GM23338 (cell line): ENCODE results near the gene POU2F3. TPM values are rescaled to one million over a fixed set of nuclear protein-coding genes. Genes with fewer than 3 reads are reported as not detected.

ENCODE experiments used
- ATAC-seq: fragments of 200-7000 bp; cut with Tn5 transposase; 3 replicates; pipeline ENCODE4 v1.9.1; 2020
- DNase-seq: peaks from one replicate; pipeline ENCODE4 v3.0.0-alpha.2; 2015; ENCODE audit warnings: low spot score
- H2AFZ ChIP-seq: fragments of 200-600 bp; sonication (generic); 2 replicates; pipeline ENCODE4 v1.8.0; 2016; ENCODE audit warnings: antibody characterized with exemption, mild to moderate bottlenecking, moderate library complexity
- H3F3A ChIP-seq: fragments of 200-600 bp; sonication (generic); replicated peaks from 2 replicates; pipeline ENCODE4 v1.8.0; 2017; ENCODE audit warnings: antibody characterized with exemption, mixed run types, low read depth
- H3K27ac ChIP-seq: fragments of 200-600 bp; sonication (generic); 2 replicates; pipeline ENCODE4 v1.6.1; 2016; ENCODE audit warnings: low read depth
- H3K27me3 ChIP-seq: fragments of 200-600 bp; sonication (generic); 2 replicates; pipeline ENCODE4 v1.8.0; 2016; ENCODE audit warnings: mild to moderate bottlenecking, mixed run types, moderate library complexity; ENCODE audit not compliant: insufficient read depth
- H3K36me3 ChIP-seq: fragments of 200-600 bp; sonication (generic); 2 replicates; pipeline ENCODE4 v1.8.0; 2016; ENCODE audit warnings: mild to moderate bottlenecking; ENCODE audit not compliant: insufficient read depth
- H3K4me1 ChIP-seq: fragments of 200-600 bp; sonication (generic); 2 replicates; pipeline ENCODE4 v1.8.0; 2016; ENCODE audit warnings: mild to moderate bottlenecking, moderate library complexity; ENCODE audit not compliant: insufficient read depth
- H3K4me2 ChIP-seq: fragments of 200-600 bp; sonication (generic); 2 replicates; pipeline ENCODE4 v1.7.1; 2017; ENCODE audit warnings: mixed run types
- H3K4me3 ChIP-seq: fragments of 200-600 bp; sonication (generic); 2 replicates; pipeline ENCODE4 v1.6.1; 2016; ENCODE audit warnings: mixed run types
- H3K79me2 ChIP-seq: fragments of 200-600 bp; sonication (generic); replicated peaks from 2 replicates; pipeline ENCODE4 v1.8.0; 2017; ENCODE audit warnings: mild to moderate bottlenecking; ENCODE audit not compliant: insufficient read depth
- H3K9me2 ChIP-seq: fragments of 200-600 bp; sonication (generic); 2 replicates; pipeline ENCODE4 v1.8.0; 2017; ENCODE audit not compliant: insufficient read depth
- H4K20me1 ChIP-seq: fragments of 200-600 bp; sonication (generic); replicated peaks from 2 replicates; pipeline ENCODE4 v1.8.0; 2017; ENCODE audit warnings: mild to moderate bottlenecking; ENCODE audit not compliant: insufficient read depth
- H3K27ac Mint-ChIP-seq: 2 replicates; pipeline ENCODE4 v1.8.0; 2020; ENCODE audit warnings: inconsistent platforms, mild to moderate bottlenecking, moderate library complexity, mixed read lengths
- H3K27me3 Mint-ChIP-seq: 3 replicates; pipeline ENCODE4 v1.8.0; 2022; ENCODE audit warnings: low read depth, mild to moderate bottlenecking, moderate library complexity, mixed read lengths, inconsistent platforms; ENCODE audit not compliant: insufficient read depth, poor library complexity
- H3K36me3 Mint-ChIP-seq: 3 replicates; pipeline ENCODE4 v1.8.0; 2021; ENCODE audit warnings: low read depth, mild to moderate bottlenecking, inconsistent platforms, moderate library complexity, mixed read lengths
- H3K4me1 Mint-ChIP-seq: 3 replicates; pipeline ENCODE4 v1.8.0; 2020; ENCODE audit warnings: mild to moderate bottlenecking, inconsistent platforms, mixed read lengths
- H3K4me3 Mint-ChIP-seq: 3 replicates; pipeline ENCODE4 v1.8.0; 2021; ENCODE audit warnings: moderate library complexity, mild to moderate bottlenecking, inconsistent platforms, mixed read lengths
- H3K9me3 Mint-ChIP-seq: 3 replicates; pipeline ENCODE4 v1.8.0; 2020; ENCODE audit warnings: moderate library complexity, mild to moderate bottlenecking, inconsistent platforms, mixed read lengths
- CREB1 ChIP-seq: fragments of 250-450 bp; sonication (Bioruptor Pico); IDR thresholded peaks from 2 replicates; pipeline ENCODE4 v1.5.0; 2020; ENCODE audit warnings: low read depth, mild to moderate bottlenecking, moderate library complexity
- CTCF ChIP-seq, 2 experiments: fragments of 200-600 bp in 1 of 2; sonication (generic) in 1 of 2; conservative IDR thresholded peaks; 2 replicates each; pipeline versions ENCODE4 v1.5.1 to v1.6.1; 2016 to 2017; ENCODE audit warnings: antibody characterized with exemption in 2 of 2, low read depth in 2 of 2, mild to moderate bottlenecking in 2 of 2, moderate library complexity in 1 of 2
- ETS1 ChIP-seq: IDR thresholded peaks from 2 replicates; pipeline ENCODE4 v1.6.1; 2016; ENCODE audit warnings: antibody characterized with exemption
- EZH2 ChIP-seq: fragments of 200-600 bp; sonication (generic); IDR thresholded peaks from one replicate; pipeline ENCODE4 v1.8.0; 2017; ENCODE audit warnings: antibody characterized with exemption, mild to moderate bottlenecking, low read depth; ENCODE audit not compliant: unreplicated experiment
- EZH2phosphoT487 ChIP-seq: fragments of 200-600 bp; sonication (generic); IDR thresholded peaks from one replicate; pipeline ENCODE4 v1.8.1; 2018; ENCODE audit warnings: antibody characterized with exemption; ENCODE audit not compliant: unreplicated experiment
- JUNB ChIP-seq: IDR thresholded peaks from one replicate; pipeline ENCODE4 v1.6.1; 2016; ENCODE audit warnings: antibody characterized with exemption; ENCODE audit not compliant: unreplicated experiment
- NANOG ChIP-seq: IDR thresholded peaks from 2 replicates; pipeline ENCODE4 v1.6.1; 2016; ENCODE audit warnings: antibody characterized with exemption, borderline replicate concordance
- POLR2AphosphoS5 ChIP-seq: IDR thresholded peaks from 2 replicates; pipeline ENCODE4 v1.6.1; 2016; ENCODE audit warnings: antibody characterized with exemption, low read depth
- REST ChIP-seq: IDR thresholded peaks from one replicate; pipeline ENCODE4 v1.6.1; 2018; ENCODE audit warnings: antibody characterized with exemption; ENCODE audit not compliant: unreplicated experiment
- STAT1 ChIP-seq: IDR thresholded peaks from one replicate; pipeline ENCODE4 v1.6.1; 2016; ENCODE audit warnings: antibody characterized with exemption; ENCODE audit not compliant: unreplicated experiment
- ZNF114 ChIP-seq: fragments of 250-450 bp; sonication (Bioruptor Pico); IDR thresholded peaks from 2 replicates; pipeline ENCODE4 v1.5.0; 2020; ENCODE audit warnings: mild to moderate bottlenecking, moderate library complexity
- ZNF331 ChIP-seq: fragments of 250-450 bp; sonication (Bioruptor Pico); IDR thresholded peaks from 2 replicates; pipeline ENCODE4 v1.5.0; 2020; ENCODE audit warnings: low read depth, mild to moderate bottlenecking, moderate library complexity
- ZNF462 ChIP-seq: fragments of 250-450 bp; sonication (Bioruptor Pico); IDR thresholded peaks from 2 replicates; pipeline ENCODE4 v1.5.0; 2020; ENCODE audit warnings: mild to moderate bottlenecking, moderate library complexity
- polyA plus RNA-seq: library from polyadenylated mRNA; unstranded; fragments of >200 nt; fragmentation: Nextera tagmentation; extraction: Ambion mirVana; gene quantifications from 2 replicates; pipeline ENCODE4 v1.2.1, GENCODE V29; 2016
- total RNA-seq: library from RNA; depleted of rRNA; stranded (reverse); fragments of >200 nt; shearing (Covaris generic); gene quantifications from 2 replicates; pipeline ENCODE4 v1.2.3, GENCODE V29; 2014

The POU2F3 gene
- total and polyA plus RNA-seq, 2 experiments from 2014 or later: 0.45 to 0.79 TPM

DNA sequence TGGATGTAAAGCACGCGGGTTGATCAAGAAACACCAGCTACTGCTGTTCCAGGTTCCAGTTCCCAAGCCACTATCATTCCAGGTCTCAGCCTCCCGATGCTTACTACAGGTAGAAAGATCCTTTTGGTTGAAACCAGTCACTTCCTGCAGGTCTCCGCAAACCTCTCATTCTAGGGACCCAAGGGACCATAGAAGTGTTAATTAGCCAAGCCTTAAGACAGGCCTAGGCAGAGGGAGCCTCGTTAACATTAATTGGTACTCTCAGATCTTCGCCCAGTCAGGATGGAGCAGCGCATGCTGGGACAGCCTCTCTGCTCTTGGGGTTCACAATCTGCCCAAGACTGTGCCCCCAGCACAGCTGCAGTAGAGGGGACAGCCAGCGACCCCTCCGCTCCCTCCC, 40.3 kb upstream of the POU2F3 start:
- Histone ChIP-seq H2AFZ (no peak overlapping the region), H3K4me2 (peak overlapping the region; percentile 40; the same call in 1 of the 2 replicates), H3K4me3 (no peak overlapping the region), H3K4me1 (peaks cover 32% of the 10 kb centered on the region), H3K79me2 (no peaks in the 10 kb centered on the region), H3K36me3 (no peaks in the 10 kb centered on the region), H3K9me2 (no peaks in the 10 kb centered on the region), H4K20me1 (no peaks in the 10 kb centered on the region), H3K27me3 (peaks cover 70% of the 10 kb centered on the region), H3K27ac (no peak overlapping the region), H3F3A (no peaks in the 10 kb centered on the region)
- Mint-ChIP-seq H3K36me3 (no peaks in the 10 kb centered on the region), H3K4me1 (peaks cover 48% of the 10 kb centered on the region), H3K27ac (no peak overlapping the region), H3K4me3 (no peak overlapping the region), H3K9me3 (no peaks in the 10 kb centered on the region), H3K27me3 (peaks cover 66% of the 10 kb centered on the region)
- ATAC-seq (peak; percentile 34), DNase-seq (peak; percentile 55)
- no peak for TF ChIP-seq POLR2AphosphoS5
- TF ChIP-seq STAT1: no peak
- no peak for TF ChIP-seq EZH2
- no peak for TF ChIP-seq EZH2phosphoT487
- no peak for TF ChIP-seq JUNB
- TF ChIP-seq ZNF331: no peak
- no peak for TF ChIP-seq NANOG
- TF ChIP-seq CREB1: no peak
- no peak for TF ChIP-seq ZNF462 (CRISPR knock-in tag)
- TF ChIP-seq CTCF (conservative IDR thresholded peaks at IDR 0.05; ENCODE audit: low read depth in 2 of 2): no peak
- no peak for TF ChIP-seq ETS1
- no peak for TF ChIP-seq REST
- TF ChIP-seq ZNF114 (CRISPR knock-in tag): no peak
